ENCODE results near the gene XRCC4.

Gene XRCC4

GRCh38 chr5:83102364-83102980, 25.1 kb downstream of the XRCC4 start:
- no peaks in the 10 kb centered on the region for H3K36me3 ChIP-seq (ENCODE audit: control insufficient read depth, insufficient read depth, low read length)
- no peak overlapping the region for H3K9ac ChIP-seq (ENCODE audit: low read length)
- no peak overlapping the region for H3K4me3 ChIP-seq (ENCODE audit: low read length)
- H3K27ac ChIP-seq (ENCODE audit: low read depth, low read length) = no peak overlapping the region
- H3K27me3 ChIP-seq (ENCODE audit: control insufficient read depth, insufficient read depth, low read length) = no peaks in the 10 kb centered on the region
- H3K4me1 ChIP-seq (ENCODE audit: control insufficient read depth, insufficient read depth, low read length) = no peaks in the 10 kb centered on the region

- no peaks in the 10 kb centered on the region for H3K27me3 ChIP-seq (ENCODE audit: control insufficient read depth, insufficient read depth, low read length)
- H3K9ac ChIP-seq (ENCODE audit: low read length) = no peak overlapping the region
- H3K36me3 ChIP-seq (ENCODE audit: control insufficient read depth, insufficient read depth, low read length) = no peaks in the 10 kb centered on the region
- no peaks in the 10 kb centered on the region for H3K4me1 ChIP-seq (ENCODE audit: control insufficient read depth, insufficient read depth, low read length)
- H3K27ac ChIP-seq (ENCODE audit: low read depth, low read length) = no peak overlapping the region
- H3K4me3 ChIP-seq (ENCODE audit: low read length) = no peak overlapping the region
Observed at GRCh38 chr5:83104021-83104420, 26.7 kb downstream of the XRCC4 start.

- H3K9ac ChIP-seq (ENCODE audit: low read length) = no peak overlapping the region
- H3K4me1 ChIP-seq (ENCODE audit: control insufficient read depth, insufficient read depth, low read length) = no peaks in the 10 kb centered on the region
- H3K27ac ChIP-seq (ENCODE audit: low read depth, low read length) = no peak overlapping the region
- no peaks in the 10 kb centered on the region for H3K36me3 ChIP-seq (ENCODE audit: control insufficient read depth, insufficient read depth, low read length)
- H3K27me3 ChIP-seq (ENCODE audit: control insufficient read depth, insufficient read depth, low read length) = no peaks in the 10 kb centered on the region
- no peak overlapping the region for H3K4me3 ChIP-seq (ENCODE audit: low read length)
Observed at GRCh38 chr5:83107692-83108420, 30.5 kb downstream of the XRCC4 start.

GRCh38 chr5:83109380-83109779, 32.0 kb downstream of the XRCC4 start:
- no peaks in the 10 kb centered on the region for H3K27me3 ChIP-seq (ENCODE audit: control insufficient read depth, insufficient read depth, low read length)
- H3K36me3 ChIP-seq (ENCODE audit: control insufficient read depth, insufficient read depth, low read length) = no peaks in the 10 kb centered on the region
- H3K4me3 ChIP-seq (ENCODE audit: low read length) = no peak overlapping the region
- no peak overlapping the region for H3K27ac ChIP-seq (ENCODE audit: low read depth, low read length)
- no peak overlapping the region for H3K9ac ChIP-seq (ENCODE audit: low read length)
- no peaks in the 10 kb centered on the region for H3K4me1 ChIP-seq (ENCODE audit: control insufficient read depth, insufficient read depth, low read length)

- Histone ChIP-seq H3K36me3 (ENCODE audit: control insufficient read depth, insufficient read depth, low read length) (no peaks in the 10 kb centered on the region), H3K27me3 (ENCODE audit: control insufficient read depth, insufficient read depth, low read length) (no peaks in the 10 kb centered on the region), H3K27ac (ENCODE audit: low read depth, low read length) (no peak overlapping the region), H3K9ac (ENCODE audit: low read length) (no peak overlapping the region), H3K4me3 (ENCODE audit: low read length) (no peak overlapping the region), H3K4me1 (ENCODE audit: control insufficient read depth, insufficient read depth, low read length) (no peaks in the 10 kb centered on the region)
Observed at GRCh38 chr5:83115816-83116215, 38.5 kb downstream of the XRCC4 start.

GRCh38 chr5:83118471-83118870, 41.1 kb downstream of the XRCC4 start:
- Histone ChIP-seq H3K9ac (ENCODE audit: low read length) (no peak overlapping the region), H3K36me3 (ENCODE audit: control insufficient read depth, insufficient read depth, low read length) (no peaks in the 10 kb centered on the region)

GRCh38 chr5:83118976-83119375, 41.6 kb downstream of the XRCC4 start:
- H3K27ac ChIP-seq (ENCODE audit: low read depth, low read length) = no peak overlapping the region
- no peak overlapping the region for H3K4me3 ChIP-seq (ENCODE audit: low read length)
- H3K9ac ChIP-seq (ENCODE audit: low read length) = no peak overlapping the region
- H3K36me3 ChIP-seq (ENCODE audit: control insufficient read depth, insufficient read depth, low read length) = no peaks in the 10 kb centered on the region
- no peaks in the 10 kb centered on the region for H3K27me3 ChIP-seq (ENCODE audit: control insufficient read depth, insufficient read depth, low read length)
- H3K4me1 ChIP-seq (ENCODE audit: control insufficient read depth, insufficient read depth, low read length) = no peaks in the 10 kb centered on the region

More at GRCh38 chr5:83118471-83118870, 41.1 kb downstream of the XRCC4 start:
- Histone ChIP-seq H3K27me3 (ENCODE audit: control insufficient read depth, insufficient read depth, low read length) (no peaks in the 10 kb centered on the region), H3K4me3 (ENCODE audit: low read length) (no peak overlapping the region), H3K27ac (ENCODE audit: low read depth, low read length) (no peak overlapping the region), H3K4me1 (ENCODE audit: control insufficient read depth, insufficient read depth, low read length) (no peaks in the 10 kb centered on the region)

- Histone ChIP-seq H3K4me1 (ENCODE audit: control insufficient read depth, insufficient read depth, low read length) (no peaks in the 10 kb centered on the region), H3K9ac (ENCODE audit: low read length) (no peak overlapping the region), H3K27me3 (ENCODE audit: control insufficient read depth, insufficient read depth, low read length) (no peaks in the 10 kb centered on the region), H3K27ac (ENCODE audit: low read depth, low read length) (no peak overlapping the region), H3K4me3 (ENCODE audit: low read length) (no peak overlapping the region), H3K36me3 (ENCODE audit: control insufficient read depth, insufficient read depth, low read length) (no peaks in the 10 kb centered on the region)
Observed at GRCh38 chr5:83124593-83124992, 47.2 kb downstream of the XRCC4 start.

- no peak overlapping the region for H3K9ac ChIP-seq (ENCODE audit: low read length)
- H3K4me1 ChIP-seq (ENCODE audit: control insufficient read depth, insufficient read depth, low read length) = no peaks in the 10 kb centered on the region
- no peak overlapping the region for H3K27ac ChIP-seq (ENCODE audit: low read depth, low read length)
Observed at GRCh38 chr5:83125560-83125959, 48.2 kb downstream of the XRCC4 start.

GRCh38 chr5:83126501-83126900, 49.2 kb downstream of the XRCC4 start:
- H3K27me3 ChIP-seq (ENCODE audit: control insufficient read depth, insufficient read depth, low read length) = no peaks in the 10 kb centered on the region
- no peaks in the 10 kb centered on the region for H3K36me3 ChIP-seq (ENCODE audit: control insufficient read depth, insufficient read depth, low read length)
- H3K27ac ChIP-seq (ENCODE audit: low read depth, low read length) = no peak overlapping the region
- H3K9ac ChIP-seq (ENCODE audit: low read length) = no peak overlapping the region
- H3K4me3 ChIP-seq (ENCODE audit: low read length) = no peak overlapping the region
- no peaks in the 10 kb centered on the region for H3K4me1 ChIP-seq (ENCODE audit: control insufficient read depth, insufficient read depth, low read length)

More at GRCh38 chr5:83125560-83125959, 48.2 kb downstream of the XRCC4 start:
- no peaks in the 10 kb centered on the region for H3K27me3 ChIP-seq (ENCODE audit: control insufficient read depth, insufficient read depth, low read length)
- H3K36me3 ChIP-seq (ENCODE audit: control insufficient read depth, insufficient read depth, low read length) = no peaks in the 10 kb centered on the region
- H3K4me3 ChIP-seq (ENCODE audit: low read length) = no peak overlapping the region

GRCh38 chr5:83133797-83134196, 56.5 kb downstream of the XRCC4 start:
- Histone ChIP-seq H3K36me3 (ENCODE audit: control insufficient read depth, insufficient read depth, low read length) (no peaks in the 10 kb centered on the region), H3K9ac (ENCODE audit: low read length) (no peak overlapping the region), H3K27ac (ENCODE audit: low read depth, low read length) (no peak overlapping the region), H3K4me1 (ENCODE audit: control insufficient read depth, insufficient read depth, low read length) (no peaks in the 10 kb centered on the region), H3K4me3 (ENCODE audit: low read length) (no peak overlapping the region), H3K27me3 (ENCODE audit: control insufficient read depth, insufficient read depth, low read length) (no peaks in the 10 kb centered on the region)

GRCh38 chr5:83142526-83142925, 65.2 kb downstream of the XRCC4 start:
- H3K4me1 ChIP-seq (ENCODE audit: control insufficient read depth, insufficient read depth, low read length) = no peaks in the 10 kb centered on the region
- H3K36me3 ChIP-seq (ENCODE audit: control insufficient read depth, insufficient read depth, low read length) = no peaks in the 10 kb centered on the region
- H3K27ac ChIP-seq (ENCODE audit: low read depth, low read length) = no peak overlapping the region
- H3K27me3 ChIP-seq (ENCODE audit: control insufficient read depth, insufficient read depth, low read length) = no peaks in the 10 kb centered on the region
- H3K9ac ChIP-seq (ENCODE audit: low read length) = no peak overlapping the region
- H3K4me3 ChIP-seq (ENCODE audit: low read length) = no peak overlapping the region

GRCh38 chr5:83145241-83145640, 67.9 kb downstream of the XRCC4 start:
- Histone ChIP-seq H3K27ac (ENCODE audit: low read depth, low read length) (no peak overlapping the region), H3K4me1 (ENCODE audit: control insufficient read depth, insufficient read depth, low read length) (no peaks in the 10 kb centered on the region), H3K9ac (ENCODE audit: low read length) (no peak overlapping the region), H3K36me3 (ENCODE audit: control insufficient read depth, insufficient read depth, low read length) (no peaks in the 10 kb centered on the region), H3K27me3 (ENCODE audit: control insufficient read depth, insufficient read depth, low read length) (no peaks in the 10 kb centered on the region), H3K4me3 (ENCODE audit: low read length) (no peak overlapping the region)

Data from rectal smooth muscle tissue (tissue), 1 donor.